ENCODE measurements around the gene RNF217.

RNF217 gene

GRCh38 chr6:125114248-125114858, 152.1 kb downstream of the RNF217 start:
- no peak for TF ChIP-seq EZH2phosphoT487 (IDR thresholded peaks at IDR 0.05; ENCODE audit: borderline replicate concordance)
- peak; percentile 94 for TF ChIP-seq CTCF (conservative IDR thresholded peaks at IDR 0.05; ENCODE audit: low read length)
- Histone ChIP-seq H3K4me1 (ENCODE audit: insufficient read depth, low read length, poor library complexity, severe bottlenecking) (no peaks in the 10 kb centered on the region), H3K9ac (ENCODE audit: low read depth, low read length, poor library complexity, severe bottlenecking) (no peak overlapping the region), H3K79me2 (ENCODE audit: insufficient read depth, low read length) (no peaks in the 10 kb centered on the region), H3F3A (ENCODE audit: low read depth) (no peaks in the 10 kb centered on the region), H3K9me2 (replicated peaks; ENCODE audit: low read depth, low read length) (no peaks in the 10 kb centered on the region), H3K27me3 (ENCODE audit: insufficient read depth, low read length, poor library complexity, severe bottlenecking) (no peaks in the 10 kb centered on the region), H3K9me3 (ENCODE audit: insufficient read depth, low read depth, low read length) (peaks cover 8% of the 10 kb centered on the region; the same call in 1 of the 2 replicates), H3K4me2 (ENCODE audit: low read depth, low read length, poor library complexity, severe bottlenecking) (no peak overlapping the region), H2AFZ (ENCODE audit: low read length) (no peak overlapping the region), H4K20me1 (ENCODE audit: insufficient read depth, low read length, poor library complexity, severe bottlenecking) (no peaks in the 10 kb centered on the region), H3K36me3 (ENCODE audit: insufficient read depth, low read length) (no peaks in the 10 kb centered on the region), H3K4me3 (ENCODE audit: low read length, poor library complexity, severe bottlenecking) (no peak overlapping the region)

GRCh38 chr6:125116170-125116569, 153.9 kb downstream of the RNF217 start:
- H3K9me2 ChIP-seq (replicated peaks; ENCODE audit: low read depth, low read length) = no peaks in the 10 kb centered on the region
- H3F3A ChIP-seq (ENCODE audit: low read depth) = no peaks in the 10 kb centered on the region
- peaks cover under 1% of the 10 kb centered on the region; the same call in 1 of the 2 replicates for H3K9me3 ChIP-seq (ENCODE audit: insufficient read depth, low read depth, low read length)
- no peak overlapping the region for H2AFZ ChIP-seq (ENCODE audit: low read length)
- no peaks in the 10 kb centered on the region for H3K27me3 ChIP-seq (ENCODE audit: insufficient read depth, low read length, poor library complexity, severe bottlenecking)
- H3K9ac ChIP-seq (ENCODE audit: low read depth, low read length, poor library complexity, severe bottlenecking) = no peak overlapping the region
- H3K4me1 ChIP-seq (ENCODE audit: insufficient read depth, low read length, poor library complexity, severe bottlenecking) = no peaks in the 10 kb centered on the region
- no peak overlapping the region for H3K4me2 ChIP-seq (ENCODE audit: low read depth, low read length, poor library complexity, severe bottlenecking)
- TF ChIP-seq EZH2phosphoT487 (IDR thresholded peaks at IDR 0.05; ENCODE audit: borderline replicate concordance) = no peak
- no peak for TF ChIP-seq CTCF (conservative IDR thresholded peaks at IDR 0.05; ENCODE audit: low read length)
- H4K20me1 ChIP-seq (ENCODE audit: insufficient read depth, low read length, poor library complexity, severe bottlenecking) = no peaks in the 10 kb centered on the region
- no peaks in the 10 kb centered on the region for H3K79me2 ChIP-seq (ENCODE audit: insufficient read depth, low read length)
- H3K4me3 ChIP-seq (ENCODE audit: low read length, poor library complexity, severe bottlenecking) = no peak overlapping the region
- H3K36me3 ChIP-seq (ENCODE audit: insufficient read depth, low read length) = no peaks in the 10 kb centered on the region

GRCh38 chr6:125116710-125117109, 154.5 kb downstream of the RNF217 start:
- H4K20me1 ChIP-seq (ENCODE audit: insufficient read depth, low read length, poor library complexity, severe bottlenecking) = no peaks in the 10 kb centered on the region
- H3K9ac ChIP-seq (ENCODE audit: low read depth, low read length, poor library complexity, severe bottlenecking) = no peak overlapping the region
- no peaks in the 10 kb centered on the region for H3K4me1 ChIP-seq (ENCODE audit: insufficient read depth, low read length, poor library complexity, severe bottlenecking)
- no peaks in the 10 kb centered on the region for H3K9me2 ChIP-seq (replicated peaks; ENCODE audit: low read depth, low read length)
- no peak for TF ChIP-seq CTCF (conservative IDR thresholded peaks at IDR 0.05; ENCODE audit: low read length)
- no peak for TF ChIP-seq EZH2phosphoT487 (IDR thresholded peaks at IDR 0.05; ENCODE audit: borderline replicate concordance)
- H3K36me3 ChIP-seq (ENCODE audit: insufficient read depth, low read length) = no peaks in the 10 kb centered on the region
- H3K4me2 ChIP-seq (ENCODE audit: low read depth, low read length, poor library complexity, severe bottlenecking) = no peak overlapping the region
- no peaks in the 10 kb centered on the region for H3K79me2 ChIP-seq (ENCODE audit: insufficient read depth, low read length)
- H3K9me3 ChIP-seq (ENCODE audit: insufficient read depth, low read depth, low read length) = no peaks in the 10 kb centered on the region
- H3F3A ChIP-seq (ENCODE audit: low read depth) = no peaks in the 10 kb centered on the region
- H2AFZ ChIP-seq (ENCODE audit: low read length) = no peak overlapping the region
- H3K4me3 ChIP-seq (ENCODE audit: low read length, poor library complexity, severe bottlenecking) = no peak overlapping the region
- H3K27me3 ChIP-seq (ENCODE audit: insufficient read depth, low read length, poor library complexity, severe bottlenecking) = no peaks in the 10 kb centered on the region

Data from Loucy (cell line).